Stimulated activated CD8-positive, alpha-beta memory T cell treated with anti-CD3 and anti-CD28 coated beads, Interleukin-2, amount 100 ng/mL, for 48 hours (primary cell): Measurements from ENCODE around the gene MYEOV.

Experiments used
- DNase-seq, 2 donors: peaks; one replicate each; pipeline ENCODE4 v3.0.0-alpha.2; 2020; ENCODE audit warnings: low read depth in 2 of 2

The MYEOV gene

GRCh38 chr11:69316956-69317355, 23.0 kb downstream of the MYEOV start:
- DNase-seq, result no peak

- DNase-seq, result no peak
Measured at GRCh38 chr11:69317401-69318092, 23.6 kb downstream of the MYEOV start.

GRCh38 chr11:69318093-69318420, 24.1 kb downstream of the MYEOV start:
- no peak for DNase-seq

GRCh38 chr11:69319255-69320106, 25.5 kb downstream of the MYEOV start:
- DNase-seq, result no peak

GRCh38 chr11:69320326-69320725, 26.4 kb downstream of the MYEOV start:
- DNase-seq, result no peak

DNA sequence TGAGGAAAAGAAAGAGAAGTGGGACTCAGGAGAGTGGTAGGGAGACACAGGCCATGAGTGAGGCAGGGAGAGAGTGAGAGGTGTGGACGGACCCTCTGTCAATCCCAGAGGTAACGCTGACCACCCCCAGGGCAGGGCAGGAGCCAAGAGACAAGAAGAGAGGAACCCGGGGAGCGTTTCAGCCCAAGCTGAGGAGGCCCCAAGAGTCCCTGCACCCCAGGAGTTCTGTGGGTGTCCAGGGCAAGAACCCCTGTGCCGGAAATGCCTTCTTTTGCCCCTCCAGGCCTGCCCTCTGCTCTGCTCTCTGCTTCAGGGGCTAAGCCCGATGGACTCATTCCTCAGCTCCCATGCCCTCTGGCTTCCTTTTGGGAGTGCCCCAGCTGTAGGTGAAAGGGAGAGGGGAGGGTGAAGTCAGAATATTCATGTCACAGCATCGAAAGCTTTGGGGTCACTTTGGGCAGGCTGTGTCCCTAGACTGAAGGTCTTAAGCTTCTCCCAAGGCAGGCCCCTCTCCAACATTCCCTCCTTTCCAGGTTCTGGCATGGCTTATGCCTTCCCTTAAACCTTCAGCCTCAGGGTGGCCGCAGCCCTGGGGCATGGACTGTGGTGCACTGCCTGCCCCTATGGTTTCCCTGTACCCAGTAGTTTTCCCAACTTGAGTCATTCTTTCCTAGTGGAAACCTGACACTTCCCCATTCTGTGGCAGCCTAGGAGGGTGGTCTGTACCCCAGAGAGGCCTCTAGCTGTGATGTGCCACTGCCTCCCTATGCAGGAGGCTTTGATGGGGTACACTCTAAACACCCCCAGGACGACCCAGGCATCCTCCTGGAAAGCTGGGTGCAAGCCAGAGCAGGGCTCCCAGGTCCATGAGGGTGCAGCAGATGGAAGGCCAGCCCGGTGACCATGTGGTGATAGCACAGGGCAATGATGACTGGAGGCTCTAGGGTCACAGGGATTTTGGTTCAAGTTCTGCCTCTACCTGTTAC, 27.1 kb downstream of the MYEOV start:
- no peak for DNase-seq

- DNase-seq, result no peak
Measured at GRCh38 chr11:69321877-69322361, 28.0 kb downstream of the MYEOV start.

DNA sequence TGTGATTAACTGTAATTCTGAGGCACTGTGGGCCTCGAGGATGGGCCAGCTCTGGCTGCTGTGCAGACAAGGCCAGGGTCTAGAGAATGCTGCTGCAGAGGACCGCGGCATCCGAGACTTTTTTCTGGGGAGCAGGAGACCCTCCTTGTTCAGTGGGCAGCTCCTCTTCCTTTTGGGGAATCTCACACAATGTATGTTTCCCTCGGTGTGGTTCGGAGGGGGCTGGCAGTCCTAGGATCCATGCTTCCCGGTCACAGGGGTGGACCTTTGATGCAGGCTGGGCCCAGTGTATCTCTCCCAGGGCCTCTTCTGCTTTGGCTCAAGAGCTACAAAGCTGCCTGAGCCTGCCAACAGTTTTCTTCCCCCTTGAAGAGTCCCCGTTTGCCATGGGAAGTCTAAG, 31.5 kb downstream of the MYEOV start:
- no peak for DNase-seq

- DNase-seq, result no peak
Measured at GRCh38 chr11:69326622-69327219, 32.8 kb downstream of the MYEOV start.

- no peak for DNase-seq
Measured at GRCh38 chr11:69327741-69328191, 33.8 kb downstream of the MYEOV start.

GRCh38 chr11:69328231-69328630, 34.3 kb downstream of the MYEOV start:
- no peak for DNase-seq

- DNase-seq, result no peak
Measured at GRCh38 chr11:69329581-69329980, 35.6 kb downstream of the MYEOV start.

DNA sequence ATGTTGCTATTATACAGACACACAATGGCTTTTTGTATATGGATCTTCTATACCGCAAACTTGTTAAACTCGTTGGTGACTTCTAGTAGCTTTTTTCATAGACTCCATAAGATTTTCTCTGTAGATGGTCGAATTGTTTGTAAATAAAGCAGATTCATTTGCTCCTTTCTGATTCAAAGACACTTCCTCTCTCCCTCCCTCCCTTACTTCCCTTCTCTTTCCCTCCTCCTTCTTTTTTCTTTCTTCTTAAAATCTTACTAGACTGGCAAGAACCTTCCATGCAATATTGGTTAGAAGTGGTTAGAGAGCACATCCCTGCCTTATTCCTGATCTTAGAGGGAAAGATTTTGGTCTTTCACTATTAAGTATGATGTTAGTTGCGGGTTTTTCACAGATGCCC, 36.4 kb downstream of the MYEOV start:
- DNase-seq, result no peak

GRCh38 chr11:69333149-69333710, 39.3 kb downstream of the MYEOV start:
- DNase-seq, result no peak

- DNase-seq, result no peak
Measured at GRCh38 chr11:69333879-69334278, 39.9 kb downstream of the MYEOV start.

- no peak for DNase-seq
Measured at GRCh38 chr11:69335007-69335780, 41.2 kb downstream of the MYEOV start.

DNA sequence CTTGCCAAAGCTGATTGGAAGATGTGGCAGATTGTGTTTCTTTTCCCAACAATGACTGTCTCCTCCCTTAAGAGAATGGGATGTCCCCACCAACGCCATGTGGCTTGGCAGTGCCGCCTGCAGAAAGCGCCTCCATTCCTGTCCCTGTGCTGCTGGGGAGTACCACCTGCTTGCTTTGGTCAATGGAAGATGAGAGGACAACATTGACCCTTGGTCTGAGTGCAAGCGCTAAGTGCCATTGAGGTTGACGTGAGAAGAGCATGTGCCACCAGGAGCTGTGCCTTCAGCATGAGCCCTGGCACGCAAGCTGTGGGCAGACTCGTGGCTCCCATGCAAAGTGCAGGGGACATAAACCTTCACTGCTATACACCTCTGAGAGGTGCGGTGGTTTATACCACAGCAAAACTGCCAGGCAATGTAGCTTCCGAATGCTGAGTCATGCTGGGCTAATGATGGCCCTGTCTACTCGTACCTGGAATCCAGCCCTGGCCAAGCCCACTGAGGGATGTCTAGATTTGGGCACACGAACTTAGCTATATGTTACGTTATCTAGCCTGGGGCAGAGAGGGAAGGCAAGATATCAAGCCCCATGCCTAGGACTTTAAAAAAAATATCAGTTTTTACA, 41.9 kb downstream of the MYEOV start:
- no peak for DNase-seq

GRCh38 chr11:69337211-69337721, 43.3 kb downstream of the MYEOV start:
- DNase-seq, result peak; percentile 5 to 7

- no peak for DNase-seq
Measured at GRCh38 chr11:69339041-69339733, 45.2 kb downstream of the MYEOV start.
